GM12892 (cell line): Measurements from ENCODE around the gene ASB18.

Experiments used
- POLR2A ChIP-seq: IDR thresholded peaks from 2 replicates; pipeline ENCODE4 v1.6.1; 2011; ENCODE audit warnings: low read depth, low read length, control low read depth
- POLR2AphosphoS5 ChIP-seq: IDR thresholded peaks from 2 replicates; pipeline ENCODE4 v1.6.1; 2011; ENCODE audit warnings: low read depth, low read length, control low read depth
- TAF1 ChIP-seq: IDR thresholded peaks from 2 replicates; pipeline ENCODE4 v1.6.1; 2011; ENCODE audit warnings: low read depth, mild to moderate bottlenecking, control low read depth, low read length, borderline replicate concordance

GRCh38 chr2:236207472-236207871 lies 56.7 kb downstream of the ASB18 start:
- no peak for TF ChIP-seq POLR2AphosphoS5
- TF ChIP-seq TAF1, result no peak
- TF ChIP-seq POLR2A, result no peak
